Kidney epithelial cell (primary cell): ENCODE results near the gene ACO1. TPM values are rescaled to one million over a fixed set of nuclear protein-coding genes. Genes with fewer than 3 reads are reported as not detected.

ENCODE experiments used
- DNase-seq: peaks from one replicate; pipeline ENCODE4 v3.0.0-alpha.2; 2010; ENCODE audit warnings: low read depth
- H3K27me3 ChIP-seq: 2 replicates; pipeline ENCODE4 v1.6.0; 2011; ENCODE audit warnings: low read length; ENCODE audit not compliant: control insufficient read depth, insufficient read depth
- H3K36me3 ChIP-seq: 2 replicates; pipeline ENCODE4 v1.5.1; 2011; ENCODE audit warnings: low read length; ENCODE audit not compliant: control insufficient read depth, insufficient read depth
- H3K4me3 ChIP-seq: 2 replicates; pipeline ENCODE4 v1.5.1; 2011; ENCODE audit warnings: low read depth, mild to moderate bottlenecking, control low read depth, low read length
- CTCF ChIP-seq: IDR thresholded peaks from 2 replicates; pipeline ENCODE4 v1.5.1; 2011; ENCODE audit warnings: mild to moderate bottlenecking, moderate library complexity, low read length, control low read depth, inconsistent platforms; ENCODE audit not compliant: insufficient read depth, poor library complexity, severe bottlenecking
- total RNA-seq: library from RNA; depleted of rRNA; stranded (reverse); fragments of >200 nt; gene quantifications from 2 replicates; pipeline ENCODE4 v1.2.3, GENCODE V29; 2015

ACO1 gene
- total RNA-seq, 1 donor from 2014 or later = 39.1 TPM

GRCh38 chr9:32502464-32502863, 118.0 kb downstream of the ACO1 start:
- no peak for DNase-seq
- Histone ChIP-seq H3K36me3 (no peaks in the 10 kb centered on the region), H3K4me3 (no peak overlapping the region), H3K27me3 (no peaks in the 10 kb centered on the region)
- TF ChIP-seq CTCF = no peak

- no peak overlapping the region for H3K4me3 ChIP-seq
- TF ChIP-seq CTCF = no peak
- no peak for DNase-seq
- H3K36me3 ChIP-seq = no peaks in the 10 kb centered on the region
- no peaks in the 10 kb centered on the region for H3K27me3 ChIP-seq
Observed at GRCh38 chr9:32503008-32503407, 118.6 kb downstream of the ACO1 start.

Other genes starting within 250 kb of the ACO1 start
- gene RIGI, start 141.6 kb downstream of the ACO1 start, total RNA-seq = 17.4 and 18.7 TPM in 2 replicates
- gene SMIM27, start 167.7 kb downstream of the ACO1 start, total RNA-seq = 4.1 and 5.8 TPM in 2 replicates
- gene TOPORS, start 167.9 kb downstream of the ACO1 start, total RNA-seq = 15.4 and 17.0 TPM in 2 replicates
- 37.1 and 45.1 TPM in 2 replicates for gene NDUFB6, start 188.5 kb downstream of the ACO1 start, total RNA-seq